GM12872 (cell line): ENCODE results near the gene FXYD1.
A peak's percentile ranks its signal among the peaks of the same experiment; 100 is the strongest.

Experiments used
- CTCF ChIP-seq: IDR thresholded peaks from 3 replicates; pipeline ENCODE4 v1.5.1; 2011; ENCODE audit warnings: low read depth, mild to moderate bottlenecking, low read length, moderate library complexity; ENCODE audit not compliant: insufficient read depth

FXYD1 gene

GRCh38 chr19:35110974-35111373 lies 27.6 kb upstream of the FXYD1 start:
- TF ChIP-seq CTCF = no peak

GRCh38 chr19:35112995-35113688 lies 25.5 kb upstream of the FXYD1 start:
- TF ChIP-seq CTCF = no peak

GRCh38 chr19:35114353-35115176 lies 24.1 kb upstream of the FXYD1 start:
- peak; percentile 99 for TF ChIP-seq CTCF

GRCh38 chr19:35115177-35115951 lies 23.3 kb upstream of the FXYD1 start, which contains the start of gene FXYD3:
Gene FXYD3, plus strand, starts transcription at chr19:35115823. Its CDS starts 3,554 bp downstream, at chr19:35119377.
- TF ChIP-seq CTCF = no peak

- no peak for TF ChIP-seq CTCF
Measured at GRCh38 chr19:35116072-35116801, 22.4 kb upstream of the FXYD1 start.

- TF ChIP-seq CTCF = no peak
Measured at GRCh38 chr19:35117116-35117515, 21.5 kb upstream of the FXYD1 start.

- no peak for TF ChIP-seq CTCF
Measured at GRCh38 chr19:35117799-35118198, 20.8 kb upstream of the FXYD1 start.
